ENCODE data around the gene EFCAB6. TPM values are rescaled to one million over a fixed set of nuclear protein-coding genes. Genes with fewer than 3 reads are reported as not detected.

The EFCAB6 gene
- total RNA-seq, 1 experiment from 2014 or later = 0.40 TPM

DNA sequence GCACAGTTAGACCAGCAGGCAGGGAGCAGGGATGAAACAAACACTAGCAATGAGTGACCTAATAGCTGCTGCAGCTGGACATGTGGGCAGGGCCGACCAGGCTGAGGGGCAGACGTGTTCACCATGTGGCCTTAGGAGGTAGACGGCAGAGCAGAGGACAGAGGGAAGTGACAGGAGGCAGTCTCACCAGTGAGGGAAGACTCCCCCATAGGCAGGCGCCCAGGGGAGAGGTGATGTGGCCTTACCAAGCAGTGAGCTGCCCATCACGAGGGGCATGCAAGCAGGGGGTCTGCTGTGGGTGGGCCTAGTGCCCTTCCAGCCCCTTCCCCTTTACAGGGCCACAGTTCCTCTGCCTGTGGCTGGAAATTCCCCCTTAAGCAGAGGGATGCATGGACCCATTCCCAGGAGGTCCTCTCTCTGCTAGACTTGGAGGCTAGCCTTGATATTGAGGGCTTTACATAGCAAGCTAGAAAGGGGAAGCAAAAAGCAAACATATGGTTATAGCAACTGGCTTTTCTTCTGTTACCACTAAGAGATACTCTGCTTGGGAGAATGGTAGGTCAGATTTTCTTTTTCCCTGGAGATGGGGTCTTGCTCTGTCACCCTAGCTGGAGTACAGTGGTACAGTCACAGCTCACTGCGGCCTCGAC, 332.7 kb downstream of the EFCAB6 start:
- Mint-ChIP-seq H3K27ac (ENCODE audit: low read depth, unreplicated experiment) (no peak overlapping the region), H3K4me3 (ENCODE audit: unreplicated experiment) (no peak overlapping the region), H3K36me3 (ENCODE audit: insufficient read depth, unreplicated experiment) (no peaks in the 10 kb centered on the region), H3K27me3 (ENCODE audit: insufficient read depth, unreplicated experiment) (no peaks in the 10 kb centered on the region), H3K4me1 (ENCODE audit: insufficient read depth, unreplicated experiment) (no peaks in the 10 kb centered on the region), H3K9me3 (ENCODE audit: unreplicated experiment) (no peaks in the 10 kb centered on the region)
- ChIA-PET POLR2A (no interaction called here), CTCF (interaction anchor here (0.6 to 0.8 kb wide), 2 partner anchors 15 to 24 kb away, joined by 3 read pairs; no protein-coding TSS in a partner anchor)
- no peak for TF ChIP-seq CTCF (IDR thresholded peaks at IDR 0.05; ENCODE audit: unreplicated experiment)
- no peak for DNase-seq (ENCODE audit: unreplicated experiment)
- intact Hi-C loops (cut with micrococcal nuclease) = no loop called here
- BruUV-seq (replicated peaks) = no TSS peak

Other genes with a start within 250 kb of the EFCAB6 start
- not detected in 2 replicates for gene SULT4A1, start 50.2 kb upstream of the EFCAB6 start, total RNA-seq (2022)
- gene PNPLA5, start 79.7 kb upstream of the EFCAB6 start, total RNA-seq (2022) = not detected in 2 replicates
- gene PNPLA3, start 111.5 kb upstream of the EFCAB6 start, total RNA-seq (2022) = 4.1 and 4.2 TPM in 2 replicates
- gene SAMM50, start 143.1 kb upstream of the EFCAB6 start, total RNA-seq (2022) = 26.1 and 29.5 TPM in 2 replicates
- gene PARVB, start 212.0 kb upstream of the EFCAB6 start, total RNA-seq (2022) = 17.2 and 26.0 TPM in 2 replicates

All from MCF 10A (cell line).